Neutrophil (primary cell): ENCODE data around the gene SHKBP1.

Experiments used
- H3K27ac ChIP-seq: fragments of 200-600 bp; sonication (generic); 2 replicates; pipeline ENCODE4 v1.5.1; 2016; ENCODE audit warnings: mild to moderate bottlenecking, moderate library complexity
- H3K27me3 ChIP-seq: fragments of 200-600 bp; sonication (generic); 2 replicates; pipeline ENCODE4 v1.6.0; 2016; ENCODE audit warnings: mild to moderate bottlenecking
- H3K36me3 ChIP-seq: fragments of 200-600 bp; sonication (generic); 2 replicates; pipeline ENCODE4 v1.5.1; 2017
- H3K4me1 ChIP-seq, 2 experiments: fragments of 200-600 bp in 1 of 2; sonication (generic) in 1 of 2; 1 replicate in 1 of 2; 2 replicates in 1 of 2; pipeline versions ENCODE4 v1.5.1 to v1.6.1; 2013 to 2016; ENCODE audit warnings: low read depth in 1 of 2, low read length in 1 of 2, mild to moderate bottlenecking in 1 of 2, moderate library complexity in 1 of 2; ENCODE audit not compliant: control insufficient read depth in 1 of 2, insufficient read depth in 1 of 2
- H3K4me3 ChIP-seq, 2 experiments: fragments of 200-600 bp in 1 of 2; sonication (generic) in 1 of 2; 1 replicate in 1 of 2; 2 replicates in 1 of 2; pipeline ENCODE4 v1.5.1; 2013 to 2016; ENCODE audit warnings: low read depth in 1 of 2, low read length in 1 of 2, mild to moderate bottlenecking in 1 of 2, moderate library complexity in 1 of 2
- H3K9me3 ChIP-seq: fragments of 200-600 bp; sonication (generic); 2 replicates; pipeline ENCODE4 v1.5.1; 2016
- TF ChIP-seq, protein P1 (sequence below): fragments of 200-600 bp; sonication (generic); IDR thresholded peaks from 2 replicates; pipeline ENCODE4 v1.5.1; 2016; ENCODE audit warnings: antibody characterized with exemption

Gene SHKBP1

DNA sequence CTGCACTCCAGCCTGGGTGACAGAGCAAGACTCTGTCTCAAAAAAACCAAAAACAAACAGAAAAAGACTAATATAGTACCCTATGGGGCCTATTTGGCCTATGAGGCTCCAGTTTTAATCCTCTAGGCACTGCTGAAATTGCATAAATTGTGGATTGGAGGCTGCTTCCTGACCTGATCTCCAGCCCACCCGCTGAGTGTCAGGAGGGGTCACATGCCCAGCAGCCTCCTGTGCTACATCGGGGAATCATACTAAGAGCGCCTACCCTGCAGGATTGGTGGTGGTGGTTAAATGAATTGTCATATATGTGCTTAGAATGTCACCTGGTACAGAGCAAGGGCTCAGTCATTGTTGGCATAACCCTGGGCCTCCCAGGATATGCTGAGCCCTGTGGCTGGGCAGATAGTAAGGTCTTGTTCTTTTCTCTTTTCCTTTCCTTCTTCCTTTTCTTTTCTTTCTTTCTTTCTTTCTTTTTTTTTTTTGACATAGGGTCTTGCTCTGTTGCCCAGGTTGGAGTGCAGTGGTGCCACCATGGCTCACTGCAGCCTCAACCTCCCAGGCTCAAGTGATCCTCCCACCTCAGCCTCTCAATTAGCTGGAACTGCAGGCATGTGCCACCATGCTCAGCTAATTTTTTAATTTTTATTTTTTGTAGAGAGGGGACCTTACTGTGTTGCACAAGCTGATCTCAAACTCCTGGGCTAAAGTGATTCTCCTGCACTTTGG is 55.8 kb downstream of the SHKBP1 start:
- H3K27me3 ChIP-seq: peaks cover 21% of the 10 kb centered on the region
- no peaks in the 10 kb centered on the region for H3K9me3 ChIP-seq
- peaks cover 0 to 4% of the 10 kb centered on the region in 2 experiments for H3K4me1 ChIP-seq
- H3K4me3 ChIP-seq: no peak overlapping the region
- H3K27ac ChIP-seq: no peak overlapping the region
- H3K36me3 ChIP-seq: no peaks in the 10 kb centered on the region
- TF ChIP-seq, protein P1, sequence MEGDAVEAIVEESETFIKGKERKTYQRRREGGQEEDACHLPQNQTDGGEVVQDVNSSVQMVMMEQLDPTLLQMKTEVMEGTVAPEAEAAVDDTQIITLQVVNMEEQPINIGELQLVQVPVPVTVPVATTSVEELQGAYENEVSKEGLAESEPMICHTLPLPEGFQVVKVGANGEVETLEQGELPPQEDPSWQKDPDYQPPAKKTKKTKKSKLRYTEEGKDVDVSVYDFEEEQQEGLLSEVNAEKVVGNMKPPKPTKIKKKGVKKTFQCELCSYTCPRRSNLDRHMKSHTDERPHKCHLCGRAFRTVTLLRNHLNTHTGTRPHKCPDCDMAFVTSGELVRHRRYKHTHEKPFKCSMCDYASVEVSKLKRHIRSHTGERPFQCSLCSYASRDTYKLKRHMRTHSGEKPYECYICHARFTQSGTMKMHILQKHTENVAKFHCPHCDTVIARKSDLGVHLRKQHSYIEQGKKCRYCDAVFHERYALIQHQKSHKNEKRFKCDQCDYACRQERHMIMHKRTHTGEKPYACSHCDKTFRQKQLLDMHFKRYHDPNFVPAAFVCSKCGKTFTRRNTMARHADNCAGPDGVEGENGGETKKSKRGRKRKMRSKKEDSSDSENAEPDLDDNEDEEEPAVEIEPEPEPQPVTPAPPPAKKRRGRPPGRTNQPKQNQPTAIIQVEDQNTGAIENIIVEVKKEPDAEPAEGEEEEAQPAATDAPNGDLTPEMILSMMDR: no peak

GRCh38 chr19:40633207-40633606 is 56.5 kb downstream of the SHKBP1 start:
- Histone ChIP-seq H3K36me3 (no peaks in the 10 kb centered on the region), H3K4me3 (no peak overlapping the region), H3K27ac (no peak overlapping the region), H3K27me3 (peaks cover 21% of the 10 kb centered on the region), H3K9me3 (no peaks in the 10 kb centered on the region), H3K4me1 (peaks cover 0 to 4% of the 10 kb centered on the region in 2 experiments)
- TF ChIP-seq, protein P1: no peak

- TF ChIP-seq, protein P1: no peak
- peaks cover 0 to 4% of the 10 kb centered on the region in 2 experiments for H3K4me1 ChIP-seq
Measured at GRCh38 chr19:40638327-40638726, 61.7 kb downstream of the SHKBP1 start.

DNA sequence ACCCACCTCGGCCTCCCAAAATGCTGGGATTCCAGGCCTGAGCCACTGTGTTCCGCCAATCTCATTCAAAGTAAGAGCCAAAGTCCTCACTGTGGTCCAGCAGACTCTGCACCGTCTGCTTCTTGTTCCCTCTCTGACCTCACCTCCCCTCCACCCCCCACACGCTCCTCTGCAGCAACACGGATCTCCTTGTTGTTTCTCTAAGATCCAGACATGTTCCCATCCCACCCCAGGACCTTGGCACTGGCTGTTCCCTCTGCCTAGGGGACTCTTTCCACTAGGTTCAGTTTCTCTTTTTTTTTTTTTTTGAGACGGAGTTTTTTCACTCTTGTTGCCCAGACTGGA is 62.9 kb downstream of the SHKBP1 start:
- Histone ChIP-seq H3K4me1 (no peaks in the 10 kb centered on the region), H3K27me3 (peaks cover 12% of the 10 kb centered on the region), H3K9me3 (no peaks in the 10 kb centered on the region), H3K27ac (no peak overlapping the region), H3K36me3 (no peaks in the 10 kb centered on the region), H3K4me3 (no peak overlapping the region)
- TF ChIP-seq, protein P1: no peak

More at GRCh38 chr19:40638327-40638726, 61.7 kb downstream of the SHKBP1 start:
- H3K9me3 ChIP-seq: no peaks in the 10 kb centered on the region
- peaks cover 21% of the 10 kb centered on the region for H3K27me3 ChIP-seq
- no peak overlapping the region for H3K4me3 ChIP-seq
- no peak overlapping the region for H3K27ac ChIP-seq
- no peaks in the 10 kb centered on the region for H3K36me3 ChIP-seq

DNA sequence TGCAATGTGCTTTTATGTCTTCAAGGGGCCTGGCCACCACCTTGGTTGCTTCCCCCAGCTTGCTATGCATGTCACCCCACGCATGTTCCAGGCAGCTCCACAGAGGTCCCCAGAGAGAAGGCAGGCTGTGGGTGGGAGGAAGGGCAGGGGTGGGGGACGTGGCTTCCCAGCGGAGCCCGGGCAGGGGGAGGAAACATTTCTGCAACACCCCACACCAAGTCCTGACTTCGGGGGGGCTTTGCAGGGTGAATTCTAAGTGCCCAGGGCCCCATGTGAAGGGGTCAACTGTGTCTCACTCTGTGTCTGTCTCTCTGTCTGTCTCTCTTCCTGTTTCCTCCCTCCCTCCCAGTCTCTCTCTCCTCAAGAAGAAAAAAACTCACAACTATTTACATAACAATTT is 64.1 kb downstream of the SHKBP1 start:
- H3K4me3 ChIP-seq: no peak overlapping the region
- TF ChIP-seq, protein P1: no peak
- peaks cover 6% of the 10 kb centered on the region for H3K27me3 ChIP-seq
- H3K4me1 ChIP-seq: no peaks in the 10 kb centered on the region
- no peaks in the 10 kb centered on the region for H3K36me3 ChIP-seq
- H3K27ac ChIP-seq: no peak overlapping the region
- H3K9me3 ChIP-seq: no peaks in the 10 kb centered on the region
